ENCODE results near the gene SUFU.

DNA sequence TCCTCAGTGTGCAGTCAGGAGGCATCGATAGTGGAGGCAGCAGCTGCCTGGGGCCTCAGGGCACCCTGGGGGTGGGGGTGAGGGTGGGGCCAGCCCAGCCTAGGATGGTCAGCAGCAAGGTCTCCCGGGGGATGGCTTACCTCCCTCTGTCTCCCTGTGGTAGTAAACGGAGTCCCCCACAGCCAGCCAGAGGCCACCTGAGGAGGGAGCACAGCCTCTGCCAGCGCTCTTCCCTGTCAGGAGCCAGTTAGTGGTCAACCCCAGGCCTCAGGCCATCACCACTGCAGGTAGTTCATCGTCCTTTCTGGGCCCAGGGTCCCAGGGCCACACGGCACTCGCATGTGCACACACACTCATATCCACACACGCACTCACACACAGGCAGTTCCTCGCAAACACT lies 23.4 kb upstream of the SUFU start:
- TF ChIP-seq SUZ12 (IDR thresholded peaks at IDR 0.05; ENCODE audit: extremely low read depth, insufficient read depth, insufficient read length) (no peak), ZNF274 (IDR thresholded peaks at IDR 0.05; ENCODE audit: low read depth, low read length) (no peak)
